Gastroesophageal sphincter (tissue), 4 donors: ENCODE results near the gene RNF133. TPM values are rescaled to one million over a fixed set of nuclear protein-coding genes. Genes with fewer than 3 reads are reported as not detected.

Experiments used
- ATAC-seq: fragments of 150-250 bp; one replicate; pipeline ENCODE4 v1.9.1; 2016; ENCODE audit warnings: mild to moderate bottlenecking, moderate library complexity
- H3K27ac ChIP-seq, 4 donors: fragments of 200-600 bp; sonication (generic) in 3 of 4; 1 replicate in 3 of 4; 2 replicates in 1 of 4; pipeline ENCODE4 v1.5.1; 2016 to 2019
- H3K27me3 ChIP-seq: fragments of 200-600 bp; sonication (generic); one replicate; pipeline ENCODE4 v1.5.1; 2019
- H3K36me3 ChIP-seq, 2 donors: fragments of 200-600 bp; sonication (generic); one replicate each; pipeline ENCODE4 v1.5.1; 2019; ENCODE audit warnings: control low read depth in 1 of 2
- H3K4me1 ChIP-seq, 3 donors: fragments of 200-600 bp; sonication (generic); 1 replicate in 2 of 3; 2 replicates in 1 of 3; pipeline ENCODE4 v1.5.1; 2016 to 2019; ENCODE audit warnings: control low read depth in 2 of 3
- H3K4me3 ChIP-seq, 2 donors: fragments of 200-600 bp; sonication (generic); one replicate each; pipeline ENCODE4 v1.5.1; 2019; ENCODE audit warnings: mild to moderate bottlenecking in 1 of 2, moderate library complexity in 1 of 2
- H3K9me3 ChIP-seq, 3 donors: fragments of 200-600 bp; sonication (generic); one replicate each; pipeline ENCODE4 v1.5.1; 2017 to 2019; ENCODE audit warnings: control low read depth in 2 of 3
- CTCF ChIP-seq, 4 experiments: fragments of 200-600 bp in 2 of 4; fragments of 450-650 bp in 2 of 4; sonication (generic) in 1 of 4; IDR thresholded peaks; one replicate each; pipeline ENCODE4 v1.5.1; 2017 to 2019; ENCODE audit warnings: antibody characterized with exemption in 4 of 4, mild to moderate bottlenecking in 2 of 4, moderate library complexity in 2 of 4
- EP300 ChIP-seq: sonication (generic); formaldehyde crosslinking; IDR thresholded peaks from one replicate; pipeline ENCODE4 v1.6.1; 2017; ENCODE audit warnings: antibody characterized with exemption, mild to moderate bottlenecking
- POLR2A ChIP-seq, 2 donors: fragments of 450-650 bp; IDR thresholded peaks; one replicate each; pipeline ENCODE4 v1.6.1; 2017; ENCODE audit warnings: antibody characterized with exemption in 2 of 2, mild to moderate bottlenecking in 2 of 2, moderate library complexity in 1 of 2
- POLR2AphosphoS5 ChIP-seq: sonication (generic); formaldehyde crosslinking; IDR thresholded peaks from one replicate; pipeline ENCODE4 v1.6.1; 2017; ENCODE audit warnings: antibody characterized with exemption
- WGBS, 2 donors: methylation state at CpG; one replicate each; pipeline ENCODE4 v1.1.5; 2018; ENCODE audit warnings: low coverage in 1 of 2; 5-methylcytosine and 5-hydroxymethylcytosine counted together
- small RNA-seq, 4 donors: library from RNA; depleted of rRNA; stranded (forward); fragments of <200 nt; gene quantifications; one replicate each; pipeline ENCODE3, GENCODE V24; 2016
- total RNA-seq, 4 donors: library from RNA; depleted of rRNA; stranded (reverse); fragments of >200 nt; gene quantifications; one replicate each; pipeline ENCODE4 v1.1.0, GENCODE V29; 2016

RNF133 gene
- total RNA-seq, 4 donors from 2014 or later: 0.67 to 14.0 (median 0.85) TPM; not detected in 1

- TF ChIP-seq EP300 (no peak), POLR2A (IDR thresholded peaks at IDR 0.05) (no peak), POLR2AphosphoS5 (no peak), CTCF (IDR thresholded peaks at IDR 0.05) (no peak)
- no peak for ATAC-seq
- H3K4me3 ChIP-seq: no peak overlapping the region
- no peak overlapping the region for H3K27ac ChIP-seq
- H3K27me3 ChIP-seq: no peaks in the 10 kb centered on the region
- WGBS, 2 donors: 13 to 34% methylated on average over 1 to 2 of the region's 2 CpGs
- no peaks in the 10 kb centered on the region for H3K36me3 ChIP-seq
- peaks cover 0 to 7% (median 0%) of the 10 kb centered on the region in 3 donors for H3K4me1 ChIP-seq
- no peaks in the 10 kb centered on the region for H3K9me3 ChIP-seq
Observed at GRCh38 chr7:122658856-122659255, 40.1 kb downstream of the RNF133 start.

- Histone ChIP-seq H3K27me3 (no peaks in the 10 kb centered on the region), H3K4me3 (no peak overlapping the region), H3K36me3 (no peaks in the 10 kb centered on the region), H3K27ac (no peak overlapping the region), H3K4me1 (no peaks in the 10 kb centered on the region), H3K9me3 (no peaks in the 10 kb centered on the region)
- TF ChIP-seq EP300: no peak
- no peak for TF ChIP-seq POLR2A (IDR thresholded peaks at IDR 0.05)
- no peak for TF ChIP-seq CTCF (IDR thresholded peaks at IDR 0.05)
- no peak for TF ChIP-seq POLR2AphosphoS5
- ATAC-seq: no peak
- 82 to 96% methylated on average over 4 to 5 of the region's 5 CpGs for WGBS, 2 donors
Observed at GRCh38 chr7:122653685-122654084, 45.2 kb downstream of the RNF133 start.

GRCh38 chr7:122652876-122653275, 46.0 kb downstream of the RNF133 start:
- Histone ChIP-seq H3K36me3 (no peaks in the 10 kb centered on the region), H3K4me3 (no peak overlapping the region), H3K4me1 (no peaks in the 10 kb centered on the region), H3K27me3 (no peaks in the 10 kb centered on the region), H3K9me3 (no peaks in the 10 kb centered on the region), H3K27ac (no peak overlapping the region)
- 36 to 41% methylated on average over 4 of the region's 4 CpGs for WGBS, 2 donors
- ATAC-seq: no peak
- no peak for TF ChIP-seq POLR2A (IDR thresholded peaks at IDR 0.05)
- TF ChIP-seq POLR2AphosphoS5: no peak
- no peak for TF ChIP-seq EP300
- TF ChIP-seq CTCF (IDR thresholded peaks at IDR 0.05): no peak

- Histone ChIP-seq H3K27me3 (no peaks in the 10 kb centered on the region), H3K27ac (no peak overlapping the region), H3K9me3 (no peaks in the 10 kb centered on the region), H3K36me3 (no peaks in the 10 kb centered on the region), H3K4me3 (no peak overlapping the region), H3K4me1 (no peaks in the 10 kb centered on the region)
- TF ChIP-seq CTCF (IDR thresholded peaks at IDR 0.05) (no peak), EP300 (no peak), POLR2A (IDR thresholded peaks at IDR 0.05) (no peak), POLR2AphosphoS5 (no peak)
- WGBS, 2 donors: 27 to 57% methylated on average over 2 of the region's 2 CpGs
- ATAC-seq: no peak
Observed at GRCh38 chr7:122651451-122651850, 47.5 kb downstream of the RNF133 start.

Small RNA genes lying within 50 kb of the gene (small RNA-seq; reads per million reads assigned to genes)
- gene AC006463.1: 0 reads per million in 4 donors

Other genes starting within 250 kb of the RNF133 start
- 10 to 100 TPM in 1 of 4 donors, 1 to 10 TPM in 1, under 1 TPM in 2; 0.27 to 15.3 (median 1.1) TPM for gene RNF148, start 3.8 kb upstream of the RNF133 start, total RNA-seq
- 100 to 1,000 TPM in 3 of 4 donors, 10 to 100 TPM in 1; 20.3 to 205 (median 138) TPM for gene CADPS2, start 187.3 kb upstream of the RNF133 start, total RNA-seq